ENCODE data around the gene INCENP. TPM values are rescaled to one million over a fixed set of nuclear protein-coding genes. Genes with fewer than 3 reads are reported as not detected.

INCENP gene
- total and polyA plus RNA-seq, 7 donors: 4.8 to 20.1 (median 11.6) TPM

DNA sequence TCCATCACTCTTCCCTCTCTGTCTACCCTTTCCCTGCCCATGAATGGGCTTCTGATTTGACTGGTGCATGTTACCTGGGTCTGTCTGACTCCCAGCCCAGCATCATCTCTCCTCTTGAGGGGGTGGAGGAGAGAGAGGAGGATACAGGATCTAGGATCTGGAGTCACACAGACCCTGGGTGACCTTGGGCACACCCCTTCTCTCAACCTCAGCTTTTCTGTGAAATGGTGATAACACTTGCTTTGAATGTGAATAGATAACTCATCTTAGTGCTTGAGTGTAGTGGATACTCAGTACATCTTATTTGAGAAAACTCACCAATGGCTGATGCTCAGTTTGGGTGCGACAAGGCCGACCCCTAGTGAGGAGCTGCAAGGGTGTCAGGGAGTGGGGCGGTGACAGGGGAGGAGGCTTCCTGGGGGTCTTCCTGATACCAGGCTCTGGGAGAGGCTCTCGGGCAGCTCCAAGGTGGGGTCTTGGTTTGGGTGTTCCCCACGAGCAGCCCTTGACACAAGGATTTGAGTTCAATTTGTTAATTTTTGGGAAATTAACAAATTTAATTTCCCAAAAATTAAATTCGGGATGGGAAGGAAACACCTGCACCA is 9.0 kb downstream of the INCENP start:
- ATAC-seq (no peak), DNase-seq (no peak)
- peaks cover 0 to 37% of the 10 kb centered on the region in 2 donors for H3K36me3 ChIP-seq (ENCODE audit: insufficient read depth in 1 of 2, low read depth in 1 of 2)

DNA sequence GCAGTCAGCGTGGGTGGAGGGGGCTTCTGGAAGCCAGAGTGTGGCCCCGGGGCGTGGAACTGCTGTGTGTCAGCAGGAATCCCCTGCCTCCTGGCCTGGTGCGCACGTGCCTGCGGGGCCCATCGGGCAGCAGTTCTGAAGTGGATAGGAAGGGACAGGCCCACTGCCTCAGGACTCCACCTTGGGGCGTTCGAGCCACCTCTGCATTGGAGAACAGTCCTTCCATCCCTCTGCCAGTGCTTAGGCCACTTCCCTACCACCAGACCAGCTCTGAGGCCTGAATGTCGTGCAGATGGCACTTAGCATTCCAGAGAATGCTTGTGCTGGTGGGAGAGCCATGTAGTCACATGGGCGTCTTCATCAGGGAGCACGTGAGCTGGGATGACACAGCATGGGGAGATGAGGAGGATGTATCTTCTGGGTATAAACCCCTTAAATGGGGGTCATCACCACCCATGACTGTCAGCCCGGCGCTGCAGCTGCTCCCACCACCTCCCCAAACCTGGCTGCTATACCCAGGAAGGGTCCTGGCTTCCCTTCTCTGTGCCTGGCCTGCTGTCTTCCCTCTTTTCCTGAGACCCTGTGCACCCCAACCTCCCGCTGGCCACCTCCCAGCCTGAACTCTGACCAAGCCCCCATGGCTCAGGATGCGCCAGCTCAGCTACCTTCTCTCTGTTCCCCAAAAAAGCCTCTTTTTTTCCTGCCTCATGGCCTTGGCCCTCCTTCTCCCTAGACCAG is 9.7 kb downstream of the INCENP start:
- DNase-seq (no peak), ATAC-seq (no peak)
- Histone ChIP-seq H3K27ac (no peak overlapping the region), H3K27me3 (ENCODE audit: insufficient read depth in 3 of 3, low read length in 2 of 3) (no peaks in the 10 kb centered on the region), H3K4me3 (no peak overlapping the region), H3K9me3 (no peaks in the 10 kb centered on the region), H3K4me1 (no peaks in the 10 kb centered on the region), H3K36me3 (ENCODE audit: insufficient read depth in 1 of 2, low read depth in 1 of 2) (peaks cover 0 to 38% of the 10 kb centered on the region in 2 donors)
- 88 to 91% (median 91%) methylated on average over 16 of the region's 16 CpGs for WGBS, 3 donors
- TF ChIP-seq, protein P1, sequence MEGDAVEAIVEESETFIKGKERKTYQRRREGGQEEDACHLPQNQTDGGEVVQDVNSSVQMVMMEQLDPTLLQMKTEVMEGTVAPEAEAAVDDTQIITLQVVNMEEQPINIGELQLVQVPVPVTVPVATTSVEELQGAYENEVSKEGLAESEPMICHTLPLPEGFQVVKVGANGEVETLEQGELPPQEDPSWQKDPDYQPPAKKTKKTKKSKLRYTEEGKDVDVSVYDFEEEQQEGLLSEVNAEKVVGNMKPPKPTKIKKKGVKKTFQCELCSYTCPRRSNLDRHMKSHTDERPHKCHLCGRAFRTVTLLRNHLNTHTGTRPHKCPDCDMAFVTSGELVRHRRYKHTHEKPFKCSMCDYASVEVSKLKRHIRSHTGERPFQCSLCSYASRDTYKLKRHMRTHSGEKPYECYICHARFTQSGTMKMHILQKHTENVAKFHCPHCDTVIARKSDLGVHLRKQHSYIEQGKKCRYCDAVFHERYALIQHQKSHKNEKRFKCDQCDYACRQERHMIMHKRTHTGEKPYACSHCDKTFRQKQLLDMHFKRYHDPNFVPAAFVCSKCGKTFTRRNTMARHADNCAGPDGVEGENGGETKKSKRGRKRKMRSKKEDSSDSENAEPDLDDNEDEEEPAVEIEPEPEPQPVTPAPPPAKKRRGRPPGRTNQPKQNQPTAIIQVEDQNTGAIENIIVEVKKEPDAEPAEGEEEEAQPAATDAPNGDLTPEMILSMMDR (IDR thresholded peaks at IDR 0.05): no peak
- intact Hi-C loops (cut with DNase I): no loop called here

More for the DNA sequence above, 9.0 kb downstream of the INCENP start:
- intact Hi-C loops (cut with DNase I): no loop called here
- no peaks in the 10 kb centered on the region for H3K27me3 ChIP-seq (ENCODE audit: insufficient read depth in 3 of 3, low read length in 2 of 3)
- H3K27ac ChIP-seq: no peak overlapping the region
- 85 to 87% (median 86%) methylated on average over 6 of the region's 6 CpGs for WGBS, 3 donors
- TF ChIP-seq, protein P1 (IDR thresholded peaks at IDR 0.05): no peak
- no peaks in the 10 kb centered on the region for H3K4me1 ChIP-seq
- H3K9me3 ChIP-seq: no peaks in the 10 kb centered on the region
- H3K4me3 ChIP-seq: no peak overlapping the region

DNA sequence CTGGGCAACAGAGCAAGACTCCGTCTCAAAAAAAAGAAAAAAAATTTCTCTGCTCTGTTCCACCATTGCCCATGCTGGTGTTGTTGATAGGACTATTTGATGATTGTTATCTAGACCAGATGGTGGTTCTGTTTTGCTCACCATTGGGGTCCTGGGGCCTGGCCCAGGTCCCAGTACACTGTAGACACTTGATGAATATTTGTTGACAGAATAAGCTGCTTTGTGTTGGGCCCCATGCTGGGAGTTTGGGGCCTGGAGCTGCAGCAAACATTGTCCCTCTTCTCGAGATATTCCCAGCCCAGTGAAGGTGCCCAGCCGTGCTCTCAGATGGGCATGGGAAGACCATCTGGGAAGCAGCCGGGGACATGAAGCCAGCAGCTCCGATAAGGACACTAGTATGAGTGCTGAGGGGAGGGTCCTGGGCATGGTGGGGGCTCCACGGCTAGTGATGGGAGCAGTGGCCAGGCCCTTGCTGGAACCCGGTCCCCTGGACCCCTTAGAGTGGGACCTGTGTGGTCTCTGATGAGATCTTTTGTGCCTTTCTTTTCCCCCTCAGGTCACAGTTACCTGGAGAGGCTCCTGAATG is 13.6 kb downstream of the INCENP start:
- no peak for ATAC-seq
- Histone ChIP-seq H3K27me3 (ENCODE audit: insufficient read depth in 3 of 3, low read length in 2 of 3) (no peaks in the 10 kb centered on the region), H3K27ac (no peak overlapping the region), H3K36me3 (ENCODE audit: insufficient read depth in 1 of 2, low read depth in 1 of 2) (peaks cover 0 to 50% of the 10 kb centered on the region in 2 donors), H3K4me1 (no peaks in the 10 kb centered on the region), H3K9me3 (no peaks in the 10 kb centered on the region), H3K4me3 (no peak overlapping the region)
- WGBS, 3 donors: 91 to 98% (median 96%) methylated on average over 7 of the region's 7 CpGs
- TF ChIP-seq, protein P1 (IDR thresholded peaks at IDR 0.05): no peak
- DNase-seq: no peak
- intact Hi-C loops (cut with DNase I): no loop called here

DNA sequence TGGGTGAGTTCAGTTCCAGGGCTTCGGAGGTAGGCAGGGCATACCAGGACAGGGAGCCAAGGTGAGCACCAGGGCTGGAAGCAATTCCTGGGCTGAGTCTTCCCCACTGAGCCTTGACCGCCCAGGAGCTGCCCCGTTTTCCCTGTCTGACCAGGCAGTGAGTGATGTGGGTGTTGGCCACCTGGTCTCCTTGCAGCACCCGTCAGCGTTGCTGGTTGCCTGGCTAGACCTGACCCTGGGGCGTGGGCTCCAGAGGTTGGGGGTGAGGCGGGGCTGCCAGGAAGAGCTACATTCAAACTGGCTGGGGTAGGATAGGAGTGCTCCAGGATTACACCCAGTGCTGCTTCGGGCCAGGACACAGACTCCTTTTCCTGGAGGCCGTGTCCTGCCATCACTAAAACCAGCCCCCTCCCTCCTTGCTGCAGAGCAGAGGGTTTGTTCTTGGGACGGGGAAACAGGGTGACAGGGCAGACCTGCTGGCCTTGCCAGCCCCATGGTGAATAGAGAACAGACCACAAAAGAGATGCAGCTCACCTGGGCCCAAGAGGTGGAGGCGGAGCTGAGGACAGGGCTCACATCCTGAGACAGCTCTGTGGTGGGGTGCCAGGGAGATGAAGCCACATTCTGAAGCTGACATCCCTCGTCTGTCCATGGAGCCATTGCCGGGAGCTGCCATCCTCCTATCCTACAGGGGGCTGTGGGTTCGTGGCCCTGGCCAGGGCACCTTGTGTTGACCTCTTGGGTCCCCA is 14.2 kb downstream of the INCENP start:
- no peaks in the 10 kb centered on the region for H3K9me3 ChIP-seq
- no peak overlapping the region for H3K27ac ChIP-seq
- intact Hi-C loops (cut with DNase I): no loop called here
- H3K27me3 ChIP-seq (ENCODE audit: insufficient read depth in 3 of 3, low read length in 2 of 3): no peaks in the 10 kb centered on the region
- no peak overlapping the region for H3K4me3 ChIP-seq
- WGBS, 3 donors: 95 to 96% (median 95%) methylated on average over 14 of the region's 14 CpGs
- TF ChIP-seq, protein P1 (IDR thresholded peaks at IDR 0.05): no peak
- DNase-seq (no peak), ATAC-seq (no peak)
- H3K4me1 ChIP-seq: no peaks in the 10 kb centered on the region
- H3K36me3 ChIP-seq (ENCODE audit: insufficient read depth in 1 of 2, low read depth in 1 of 2): peaks cover 0 to 51% of the 10 kb centered on the region in 2 donors
